SK-N-SH (cell line): ENCODE measurements around the gene SSRP1. TPM values are rescaled to one million over a fixed set of nuclear protein-coding genes. Genes with fewer than 3 reads are reported as not detected.

Experiments
- CTCF ChIA-PET: fragments of 300-600, 350-600 bp; formaldehyde crosslinking; extraction: SDS; loops from one replicate; lab custom pipeline; 2021; lab: Yijun Ruan, JAX
- POLR2A ChIA-PET: fragments of 350-600 bp; sonication (Branson Sonifier 250); formaldehyde crosslinking; extraction: SDS; loops from one replicate; lab custom pipeline; 2020; ENCODE audit warnings: antibody characterized with exemption, inconsistent platforms; lab: Yijun Ruan, JAX
- DNase-seq: peaks from one replicate; pipeline ENCODE4 v3.0.0; 2012
- H2AFZ ChIP-seq: fragments of 200-600 bp; sonication (generic); 2 replicates; pipeline ENCODE4 v1.8.1; 2016; ENCODE audit warnings: antibody characterized with exemption, mild to moderate bottlenecking, low read depth
- H3F3A ChIP-seq: fragments of 200-600 bp; sonication (generic); replicated peaks from 2 replicates; pipeline ENCODE3; 2016; ENCODE audit warnings: antibody characterized with exemption, mild to moderate bottlenecking; ENCODE audit not compliant: insufficient read depth
- H3K27ac ChIP-seq, 2 experiments: fragments of 200-500 bp in 1 of 2; fragments of 200-600 bp in 1 of 2; sonication (Bioruptor generic) in 1 of 2; sonication (generic), shearing (Covaris generic) in 1 of 2; 2 replicates each; pipeline versions ENCODE4 v1.5.1 to v1.6.1; 2014 to 2016; ENCODE audit warnings: low read depth in 2 of 2, inconsistent platforms in 1 of 2, low read length in 1 of 2, mild to moderate bottlenecking in 1 of 2, mixed read lengths in 1 of 2
- H3K27me3 ChIP-seq: fragments of 200-600 bp; sonication (generic), shearing (Covaris generic); 2 replicates; pipeline ENCODE4 v1.6.1; 2016; ENCODE audit warnings: mixed run types; ENCODE audit not compliant: insufficient read depth
- H3K36me3 ChIP-seq, 2 experiments: fragments of 200-500 bp in 1 of 2; fragments of 200-600 bp in 1 of 2; sonication (Bioruptor generic) in 1 of 2; sonication (generic) in 1 of 2; replicated peaks in 1 of 2; 2 replicates each; pipeline versions ENCODE3 to v1.5.1; 2014 to 2016; ENCODE audit warnings: low read length in 1 of 2, mild to moderate bottlenecking in 1 of 2; ENCODE audit not compliant: insufficient read depth in 2 of 2, control insufficient read depth in 1 of 2
- H3K4me1 ChIP-seq, 2 experiments: fragments of 200-500 bp in 1 of 2; fragments of 200-600 bp in 1 of 2; sonication (Bioruptor generic) in 1 of 2; sonication (generic), shearing (Covaris generic) in 1 of 2; 2 replicates each; pipeline versions ENCODE4 v1.5.1 to v1.6.1; 2014 to 2016; ENCODE audit warnings: low read depth in 1 of 2, low read length in 1 of 2, mixed run types in 1 of 2; ENCODE audit not compliant: insufficient read depth in 2 of 2, control insufficient read depth in 1 of 2
- H3K4me2 ChIP-seq: fragments of 200-600 bp; sonication (generic), shearing (Covaris generic); 2 replicates; pipeline ENCODE4 v1.6.1; 2017; ENCODE audit warnings: mixed run types
- H3K4me3 ChIP-seq, 2 experiments: fragments of 200-500 bp in 1 of 2; fragments of 200-600 bp in 1 of 2; sonication (Bioruptor generic) in 1 of 2; sonication (generic), shearing (Covaris generic) in 1 of 2; 2 replicates each; pipeline versions ENCODE4 v1.5.1 to v1.8.1; 2014 to 2016; ENCODE audit warnings: low read depth in 2 of 2, inconsistent platforms in 1 of 2, low read length in 1 of 2, mild to moderate bottlenecking in 1 of 2, mixed read lengths in 1 of 2, moderate library complexity in 1 of 2
- H3K79me2 ChIP-seq: fragments of 200-600 bp; sonication (generic); 2 replicates; pipeline ENCODE4 v1.8.1; 2017; ENCODE audit warnings: mild to moderate bottlenecking; ENCODE audit not compliant: insufficient read depth
- H3K9ac ChIP-seq: fragments of 200-600 bp; sonication (generic); 2 replicates; pipeline ENCODE4 v1.6.1; 2017; ENCODE audit warnings: mixed run types
- H3K9me2 ChIP-seq: fragments of 200-600 bp; sonication (generic); 2 replicates; pipeline ENCODE4 v1.6.1; 2017; ENCODE audit warnings: mixed run types
- H3K9me3 ChIP-seq: fragments of 200-600 bp; sonication (generic); 2 replicates; pipeline ENCODE4 v1.6.1; 2017; ENCODE audit warnings: mixed run types, mild to moderate bottlenecking, moderate library complexity
- H4K20me1 ChIP-seq: fragments of 200-600 bp; sonication (generic); 2 replicates; pipeline ENCODE4 v1.6.1; 2017; ENCODE audit warnings: mild to moderate bottlenecking, mixed run types; ENCODE audit not compliant: insufficient read depth
- CHD2 ChIP-seq: fragments of 150-350 bp; IDR thresholded peaks from 2 replicates; pipeline ENCODE4 v1.6.1; 2018; ENCODE audit warnings: low read length; ENCODE audit not compliant: partially characterized antibody
- EP300 ChIP-seq, 2 experiments: IDR thresholded peaks; 2 replicates each; pipeline versions ENCODE4 v1.4.0 to v1.6.1; 2012; ENCODE audit warnings: borderline replicate concordance in 1 of 2, low read depth in 1 of 2, low read length in 1 of 2
- FOXJ3 ChIP-seq: sonication (generic); formaldehyde crosslinking; IDR thresholded peaks from 2 replicates; pipeline ENCODE4 v1.5.1; 2020; ENCODE audit warnings: mild to moderate bottlenecking, missing genetic modification reagents
- FOXM1 ChIP-seq: IDR thresholded peaks from 2 replicates; pipeline ENCODE4 v1.4.0; 2012; ENCODE audit warnings: low read depth, mild to moderate bottlenecking
- GATA2 ChIP-seq: sonication (generic); formaldehyde crosslinking; IDR thresholded peaks from 2 replicates; pipeline ENCODE4 v1.5.0; 2020; ENCODE audit warnings: mild to moderate bottlenecking, missing genetic modification reagents
- JUND ChIP-seq: IDR thresholded peaks from 2 replicates; pipeline ENCODE4 v1.4.0; 2012
- MEF2A ChIP-seq: IDR thresholded peaks from 2 replicates; pipeline ENCODE4 v1.4.0; 2012; ENCODE audit warnings: low read depth, borderline replicate concordance
- PBX3 ChIP-seq: IDR thresholded peaks from 2 replicates; pipeline ENCODE4; 2012
- RAD21 ChIP-seq: IDR thresholded peaks from 2 replicates; pipeline ENCODE4 v1.6.1; 2012; ENCODE audit warnings: mild to moderate bottlenecking, low read length
- RCOR1 ChIP-seq: fragments of 150-350 bp; IDR thresholded peaks from 2 replicates; pipeline ENCODE4 v1.6.1; 2017; ENCODE audit warnings: antibody characterized with exemption, low read length
- REST ChIP-seq: IDR thresholded peaks from 2 replicates; pipeline ENCODE4 v1.6.1; 2012; ENCODE audit warnings: mild to moderate bottlenecking, low read depth, low read length, moderate library complexity
- RFX5 ChIP-seq: IDR thresholded peaks from 2 replicates; pipeline ENCODE4 v1.6.1; 2012; ENCODE audit warnings: mild to moderate bottlenecking, improper control_type of control experiment, low read length
- RXRA ChIP-seq: IDR thresholded peaks from 2 replicates; pipeline ENCODE4 v1.4.0; 2012; ENCODE audit warnings: low read depth, mild to moderate bottlenecking, borderline replicate concordance
- TCF12 ChIP-seq: IDR thresholded peaks from 2 replicates; pipeline ENCODE4 v1.4.0; 2012
- USF1 ChIP-seq: IDR thresholded peaks from 2 replicates; pipeline ENCODE4 v1.4.0; 2012; ENCODE audit warnings: low read depth, borderline replicate concordance
- USF2 ChIP-seq: fragments of 150-350 bp; IDR thresholded peaks from 2 replicates; pipeline ENCODE4 v1.6.1; 2017; ENCODE audit warnings: antibody characterized with exemption, low read length, low read depth, borderline replicate concordance
- YY1 ChIP-seq: IDR thresholded peaks from 2 replicates; pipeline ENCODE4 v1.4.0; 2012; ENCODE audit warnings: low read depth, mild to moderate bottlenecking
- WGBS: methylation state at CpG from one replicate; pipeline ENCODE4 v1.1.6; 2017; ENCODE audit warnings: low lambda C conversion rate; 5-methylcytosine and 5-hydroxymethylcytosine counted together
- polyA plus RNA-seq, 3 experiments: library from polyadenylated mRNA; depleted of rRNA; stranded (reverse); fragments of >200 nt; gene quantifications; 2 replicates each; pipeline ENCODE4 v1.2.3, GENCODE V29; 2012
- TF ChIP-seq, protein P1 (sequence below): fragments of 150-350 bp; IDR thresholded peaks from 2 replicates; pipeline ENCODE4 v1.6.1; 2016; ENCODE audit warnings: mild to moderate bottlenecking, low read depth, low read length
- TF ChIP-seq, protein P2 (sequence below): IDR thresholded peaks from 2 replicates; pipeline ENCODE4 v1.4.0; 2012; ENCODE audit warnings: low read depth, borderline replicate concordance

SSRP1 gene, protein sequence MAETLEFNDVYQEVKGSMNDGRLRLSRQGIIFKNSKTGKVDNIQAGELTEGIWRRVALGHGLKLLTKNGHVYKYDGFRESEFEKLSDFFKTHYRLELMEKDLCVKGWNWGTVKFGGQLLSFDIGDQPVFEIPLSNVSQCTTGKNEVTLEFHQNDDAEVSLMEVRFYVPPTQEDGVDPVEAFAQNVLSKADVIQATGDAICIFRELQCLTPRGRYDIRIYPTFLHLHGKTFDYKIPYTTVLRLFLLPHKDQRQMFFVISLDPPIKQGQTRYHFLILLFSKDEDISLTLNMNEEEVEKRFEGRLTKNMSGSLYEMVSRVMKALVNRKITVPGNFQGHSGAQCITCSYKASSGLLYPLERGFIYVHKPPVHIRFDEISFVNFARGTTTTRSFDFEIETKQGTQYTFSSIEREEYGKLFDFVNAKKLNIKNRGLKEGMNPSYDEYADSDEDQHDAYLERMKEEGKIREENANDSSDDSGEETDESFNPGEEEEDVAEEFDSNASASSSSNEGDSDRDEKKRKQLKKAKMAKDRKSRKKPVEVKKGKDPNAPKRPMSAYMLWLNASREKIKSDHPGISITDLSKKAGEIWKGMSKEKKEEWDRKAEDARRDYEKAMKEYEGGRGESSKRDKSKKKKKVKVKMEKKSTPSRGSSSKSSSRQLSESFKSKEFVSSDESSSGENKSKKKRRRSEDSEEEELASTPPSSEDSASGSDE
- polyA plus RNA-seq (2012; rRNA removed), result 122 and 137 TPM in 2 replicates
- 146 and 159 TPM in 2 replicates for polyA plus RNA-seq (2012; cell fraction: cytosol; rRNA removed)
- polyA plus RNA-seq (2012; cell fraction: nucleus; rRNA removed), result 103 and 108 TPM in 2 replicates

GRCh38 chr11:57335343-57336110 is at the start of gene SSRP1:
Gene SSRP1 (minus strand): TSS chr11:57335892. CDS start chr11:57335121, 771 bp downstream.
- H4K20me1 ChIP-seq, result no peaks in the 10 kb centered on the region
- H3K9ac ChIP-seq, result peak within 1 kb of the TSS; percentile 92
- DNase-seq, result peak; percentile 95
- H3K27me3 ChIP-seq, result no peaks in the 10 kb centered on the region
- H3K9me2 ChIP-seq, result no peaks in the 10 kb centered on the region
- ChIA-PET POLR2A (interaction anchor here (3.2 kb wide), 1 partner anchor 10 kb away, joined by 29 read pairs; the partner anchor contains the start of gene TNKS1BP1), CTCF (interaction anchor here (0.8 to 1.9 kb wide), 7 partner anchors 10 to 147 kb away, joined by 3 to 5 read pairs (median 3); partner anchors contain the start of gene TNKS1BP1)
- H3K27ac ChIP-seq, result peak within 1 kb of the TSS; percentile 45 to 85
- 2% methylated on average over 26 of the region's 69 CpGs for WGBS
- no peaks in the 10 kb centered on the region for H3F3A ChIP-seq
- H2AFZ ChIP-seq, result peak within 1 kb of the TSS; percentile 83
- H3K4me1 ChIP-seq, result peaks cover 7 to 15% of the 10 kb centered on the region in 2 experiments; a peak in 3 of 4 replicates
- H3K9me3 ChIP-seq, result no peaks in the 10 kb centered on the region
- peak within 1 kb of the TSS; percentile 95 for H3K4me2 ChIP-seq
- H3K4me3 ChIP-seq, result peak within 1 kb of the TSS; percentile 69 to 87
- peaks cover 23 to 29% of the 10 kb centered on the region in 2 experiments for H3K36me3 ChIP-seq
- H3K79me2 ChIP-seq, result peaks cover 42% of the 10 kb centered on the region
- TF ChIP-seq YY1, result no peak
- TF ChIP-seq RAD21, result no peak
- TF ChIP-seq REST, result peak; percentile 34; the same call in 1 of the 2 replicates
- 0 out of 2 replicates have a peak, but pooled peaks have one; percentile 28 for TF ChIP-seq PBX3
- no peak for TF ChIP-seq TCF12
- TF ChIP-seq FOXM1, result no peak
- TF ChIP-seq JUND, result no peak
- no peak for TF ChIP-seq MEF2A
- TF ChIP-seq CHD2, result peak; percentile 77
- no peak for TF ChIP-seq RCOR1
- TF ChIP-seq EP300 (IDR thresholded peaks at IDR 0.05; ENCODE audit: borderline replicate concordance in 1 of 2, low read depth in 1 of 2, low read length in 1 of 2), result no peak
- no peak for TF ChIP-seq FOXJ3 (CRISPR knock-in tag)
- TF ChIP-seq, protein P1, sequence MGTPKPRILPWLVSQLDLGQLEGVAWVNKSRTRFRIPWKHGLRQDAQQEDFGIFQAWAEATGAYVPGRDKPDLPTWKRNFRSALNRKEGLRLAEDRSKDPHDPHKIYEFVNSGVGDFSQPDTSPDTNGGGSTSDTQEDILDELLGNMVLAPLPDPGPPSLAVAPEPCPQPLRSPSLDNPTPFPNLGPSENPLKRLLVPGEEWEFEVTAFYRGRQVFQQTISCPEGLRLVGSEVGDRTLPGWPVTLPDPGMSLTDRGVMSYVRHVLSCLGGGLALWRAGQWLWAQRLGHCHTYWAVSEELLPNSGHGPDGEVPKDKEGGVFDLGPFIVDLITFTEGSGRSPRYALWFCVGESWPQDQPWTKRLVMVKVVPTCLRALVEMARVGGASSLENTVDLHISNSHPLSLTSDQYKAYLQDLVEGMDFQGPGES, result no peak
- no peak for TF ChIP-seq USF1
- no peak for TF ChIP-seq RXRA
- TF ChIP-seq RFX5, result no peak
- TF ChIP-seq GATA2 (CRISPR knock-in tag), result no peak
- no peak for TF ChIP-seq USF2
- TF ChIP-seq, protein P2, sequence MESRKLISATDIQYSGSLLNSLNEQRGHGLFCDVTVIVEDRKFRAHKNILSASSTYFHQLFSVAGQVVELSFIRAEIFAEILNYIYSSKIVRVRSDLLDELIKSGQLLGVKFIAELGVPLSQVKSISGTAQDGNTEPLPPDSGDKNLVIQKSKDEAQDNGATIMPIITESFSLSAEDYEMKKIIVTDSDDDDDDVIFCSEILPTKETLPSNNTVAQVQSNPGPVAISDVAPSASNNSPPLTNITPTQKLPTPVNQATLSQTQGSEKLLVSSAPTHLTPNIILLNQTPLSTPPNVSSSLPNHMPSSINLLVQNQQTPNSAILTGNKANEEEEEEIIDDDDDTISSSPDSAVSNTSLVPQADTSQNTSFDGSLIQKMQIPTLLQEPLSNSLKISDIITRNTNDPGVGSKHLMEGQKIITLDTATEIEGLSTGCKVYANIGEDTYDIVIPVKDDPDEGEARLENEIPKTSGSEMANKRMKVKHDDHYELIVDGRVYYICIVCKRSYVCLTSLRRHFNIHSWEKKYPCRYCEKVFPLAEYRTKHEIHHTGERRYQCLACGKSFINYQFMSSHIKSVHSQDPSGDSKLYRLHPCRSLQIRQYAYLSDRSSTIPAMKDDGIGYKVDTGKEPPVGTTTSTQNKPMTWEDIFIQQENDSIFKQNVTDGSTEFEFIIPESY, result no peak
